ENCODE results near the gene GDF15. TPM values are rescaled to one million over a fixed set of nuclear protein-coding genes. Genes with fewer than 3 reads are reported as not detected.

GDF15 gene
- 14.5 to 31.3 TPM (median 24.7 TPM) in 5 replicates for total RNA-seq (2022; extraction: Qiagen RNA extraction)

GRCh38 chr19:18385675-18386542 lies at the start of gene GDF15:
TSS of gene GDF15 (plus strand) at chr19:18386158. CDS start at chr19:18386190, 32 bp downstream.

GRCh38 chr19:18340190-18340989 lies 45.6 kb upstream of the GDF15 start, which contains the start of gene PGPEP1:
TSS of gene PGPEP1 (plus strand) at chr19:18340598. CDS start at chr19:18340682, 84 bp downstream.

GRCh38 chr19:18397242-18398202 lies 11.6 kb downstream of the GDF15 start, which contains the start of gene LRRC25:
TSS of gene LRRC25 (minus strand) at chr19:18397622. CDS start at chr19:18396963, 659 bp downstream.

GRCh38 chr19:18419195-18419698 lies 33.3 kb downstream of the GDF15 start, which contains the start of gene SSBP4:
TSS of gene SSBP4 (plus strand) at chr19:18419398. CDS start at chr19:18419649, 251 bp downstream.

GRCh38 chr19:18437491-18438330 lies 51.8 kb downstream of the GDF15 start, which contains the start of gene ISYNA1:
TSS of gene ISYNA1 (minus strand) at chr19:18438133. CDS start at chr19:18437979, 154 bp downstream.

Other genes starting within 250 kb of the GDF15 start
- gene PIK3R2, start 233.0 kb upstream of the GDF15 start, total RNA-seq (2022; extraction: Qiagen RNA extraction) = 2.7 to 11.5 TPM (median 9.3 TPM) in 5 replicates
- 10.8 to 19.8 TPM (median 14.4 TPM) in 5 replicates for gene IFI30, start 212.3 kb upstream of the GDF15 start, total RNA-seq (2022; extraction: Qiagen RNA extraction)
- gene MPV17L2, start 192.9 kb upstream of the GDF15 start, total RNA-seq (2022; extraction: Qiagen RNA extraction) = 8.3 to 12.8 TPM (median 11.2 TPM) in 5 replicates
- gene RAB3A, start 182.1 kb upstream of the GDF15 start, total RNA-seq (2022; extraction: Qiagen RNA extraction) = 0.41 to 1.1 TPM (median 0.77 TPM) in 5 replicates
- 0.24 to 0.49 TPM (median 0.28 TPM) in 4 of 5 replicates, not detected in the other for gene PDE4C, start 159.7 kb upstream of the GDF15 start, total RNA-seq (2022; extraction: Qiagen RNA extraction)
- 0.40 to 0.77 TPM (median 0.64 TPM) in 5 replicates for gene IQCN, start 111.7 kb upstream of the GDF15 start, total RNA-seq (2022; extraction: Qiagen RNA extraction)
- gene JUND, start 104.5 kb upstream of the GDF15 start, total RNA-seq (2022; extraction: Qiagen RNA extraction) = 23.8 to 57.9 TPM (median 47.3 TPM) in 5 replicates
- 220 to 248 TPM (median 240 TPM) in 5 replicates for gene LSM4, start 63.1 kb upstream of the GDF15 start, total RNA-seq (2022; extraction: Qiagen RNA extraction)
- 1.5 to 4.4 TPM (median 2.9 TPM) in 5 replicates for gene PGPEP1, start 45.6 kb upstream of the GDF15 start, total RNA-seq (2022; extraction: Qiagen RNA extraction)
- 0.06 TPM in 1 of 5 replicates, not detected in the others for gene LRRC25, start 11.5 kb downstream of the GDF15 start, total RNA-seq (2022; extraction: Qiagen RNA extraction)
- 36.0 to 47.5 TPM (median 45.6 TPM) in 5 replicates for gene SSBP4, start 33.2 kb downstream of the GDF15 start, total RNA-seq (2022; extraction: Qiagen RNA extraction)
- gene ISYNA1, start 52.0 kb downstream of the GDF15 start, total RNA-seq (2022; extraction: Qiagen RNA extraction) = 30.5 to 45.1 TPM (median 41.8 TPM) in 5 replicates
- 3.8 to 6.0 TPM (median 5.3 TPM) in 5 replicates for gene ELL, start 135.9 kb downstream of the GDF15 start, total RNA-seq (2022; extraction: Qiagen RNA extraction)
- 119 to 157 TPM (median 147 TPM) in 5 replicates for gene FKBP8, start 157.4 kb downstream of the GDF15 start, total RNA-seq (2022; extraction: Qiagen RNA extraction)
- gene KXD1, start 171.7 kb downstream of the GDF15 start, total RNA-seq (2022; extraction: Qiagen RNA extraction) = 90.2 to 103 TPM (median 98.8 TPM) in 5 replicates
- 1,110 to 1,215 TPM (median 1,145 TPM) in 5 replicates for gene UBA52, start 185.7 kb downstream of the GDF15 start, total RNA-seq (2022; extraction: Qiagen RNA extraction)
- gene REX1BD, start 202.6 kb downstream of the GDF15 start, total RNA-seq (2022; extraction: Qiagen RNA extraction) = 40.4 to 62.8 TPM (median 60.6 TPM) in 5 replicates
- 3.0 to 7.7 TPM (median 5.0 TPM) in 5 replicates for gene CRLF1, start 220.6 kb downstream of the GDF15 start, total RNA-seq (2022; extraction: Qiagen RNA extraction)
- gene TMEM59L, start 226.7 kb downstream of the GDF15 start, total RNA-seq (2022; extraction: Qiagen RNA extraction) = 4.8 to 7.3 TPM (median 6.5 TPM) in 5 replicates

All from A549 treated with Mapracorat at 1 μM for 4 hours (cell line).